Spleen (tissue), 13 donors: ENCODE data around the gene SLC39A3. TPM values are rescaled to one million over a fixed set of nuclear protein-coding genes. Genes with fewer than 3 reads are reported as not detected.

Source experiments
- DNase-seq: peaks from one replicate; pipeline ENCODE4 v3.0.0-alpha.2; 2020
- H3K27ac ChIP-seq, 8 donors: fragments of 200-600 bp; sonication (generic) in 7 of 8; 1 replicate in 4 of 8; 2 replicates in 4 of 8; pipeline versions ENCODE4 v1.5.0 to v1.8.0; 2016 to 2021; ENCODE audit warnings: inconsistent platforms in 4 of 8, mild to moderate bottlenecking in 4 of 8, moderate library complexity in 1 of 8
- H3K27me3 ChIP-seq, 7 donors: fragments of 200-600 bp; sonication (generic) in 6 of 7; replicated peaks in 1 of 7; 1 replicate in 4 of 7; 2 replicates in 3 of 7; pipeline versions ENCODE4 v1.5.0 to v1.8.0; 2016 to 2021; ENCODE audit warnings: inconsistent platforms in 3 of 7, mild to moderate bottlenecking in 1 of 7
- H3K36me3 ChIP-seq, 6 donors: fragments of 200-600 bp; sonication (generic) in 5 of 6; 1 replicate in 4 of 6; 2 replicates in 2 of 6; pipeline versions ENCODE4 v1.5.0 to v1.8.0; 2016 to 2021; ENCODE audit warnings: inconsistent platforms in 2 of 6
- H3K4me1 ChIP-seq, 6 donors: fragments of 200-600 bp; sonication (generic) in 5 of 6; 1 replicate in 3 of 6; 2 replicates in 3 of 6; pipeline versions ENCODE4 v1.5.0 to v1.8.0; 2016 to 2021; ENCODE audit warnings: inconsistent platforms in 3 of 6
- H3K4me3 ChIP-seq, 8 donors: fragments of 200-600 bp; sonication (generic) in 7 of 8; 1 replicate in 4 of 8; 2 replicates in 4 of 8; pipeline versions ENCODE4 v1.5.0 to v1.8.0; 2016 to 2021; ENCODE audit warnings: inconsistent platforms in 4 of 8, mild to moderate bottlenecking in 4 of 8, moderate library complexity in 2 of 8
- H3K9me3 ChIP-seq, 8 donors: fragments of 200-600 bp; sonication (generic) in 7 of 8; 1 replicate in 4 of 8; 2 replicates in 4 of 8; pipeline versions ENCODE4 v1.5.0 to v1.8.0; 2016 to 2021; ENCODE audit warnings: inconsistent platforms in 4 of 8
- CTCF ChIP-seq, 11 experiments: fragments of 200-600 bp in 7 of 11; fragments of 450-650 bp in 4 of 11; sonication (generic) in 4 of 11; IDR thresholded peaks in 8 of 11; conservative IDR thresholded peaks in 3 of 11; 1 replicate in 7 of 11; 2 replicates in 4 of 11; pipeline versions ENCODE4 v1.4.0 to v1.8.0; 2016 to 2021; ENCODE audit warnings: antibody characterized with exemption in 11 of 11, inconsistent platforms in 4 of 11, mild to moderate bottlenecking in 1 of 11
- POLR2A ChIP-seq, 3 donors: fragments of 450-650 bp; IDR thresholded peaks; one replicate each; pipeline ENCODE4 v1.5.1; 2017; ENCODE audit warnings: antibody characterized with exemption in 3 of 3, mild to moderate bottlenecking in 1 of 3
- POLR2AphosphoS5 ChIP-seq, 3 donors: sonication (generic); formaldehyde crosslinking; IDR thresholded peaks; one replicate each; pipeline ENCODE4 v1.5.1; 2017; ENCODE audit warnings: antibody characterized with exemption in 3 of 3
- WGBS, 5 donors: extraction: QIAGEN DNeasy Blood & Tissue Kit in 3 of 5; methylation state at CpG; one replicate each; pipeline versions ENCODE4 v1.1.5 to v1.1.7; 2013 to 2018; 5-methylcytosine and 5-hydroxymethylcytosine counted together
- intact Hi-C: fragments of 100-400 bp; cut with DNase I; formaldehyde crosslinking; loops from one replicate; pipeline ENCODE4 v1.15.0; 2023; ENCODE audit warnings: low total_unique reads
- long read RNA-seq, 2 donors: transcript quantifications; one replicate each; lab custom pipeline, GENCODE V29; 2026
- polyA plus RNA-seq, 3 donors: library from polyadenylated mRNA; stranded (reverse); fragments of 200-250 nt; gene quantifications; one replicate each; pipeline ENCODE4 v1.2.1, GENCODE V29; 2013
- total RNA-seq, 7 donors: library from RNA; depleted of rRNA in 3 of 7; stranded (reverse); fragments of >200 nt in 3 of 7; fragmentation: NEBNext Ultra II Directional in 4 of 7; extraction: Animal tissue kit (Norgen Biotek cat#: 25700) in 4 of 7; gene quantifications; one replicate each; pipeline versions ENCODE4 v1.1.0 to v1.2.1, GENCODE V29; 2016 to 2021
- donor health status: healthy with polysubstance abuse.
- donor health status: DM: no; HTN: no; CAD: no; lungs with moderate emphysema.
- donor health status: DM: no; HTN: no; CAD: no.
- donor health status: Bipolar disorder and iron deficiency.
- donor health status: healthy.
- donor health status: DM: no; HTN: no; CAD: no.
- donor health status: DM: yes; HTN: yes; CAD: no.

The SLC39A3 gene, protein sequence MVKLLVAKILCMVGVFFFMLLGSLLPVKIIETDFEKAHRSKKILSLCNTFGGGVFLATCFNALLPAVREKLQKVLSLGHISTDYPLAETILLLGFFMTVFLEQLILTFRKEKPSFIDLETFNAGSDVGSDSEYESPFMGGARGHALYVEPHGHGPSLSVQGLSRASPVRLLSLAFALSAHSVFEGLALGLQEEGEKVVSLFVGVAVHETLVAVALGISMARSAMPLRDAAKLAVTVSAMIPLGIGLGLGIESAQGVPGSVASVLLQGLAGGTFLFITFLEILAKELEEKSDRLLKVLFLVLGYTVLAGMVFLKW
- total RNA-seq (10 to 100 TPM; 20.3 to 33.3 (median 26.7) TPM), polyA plus RNA-seq (10 to 100 TPM; 19.1 to 42.6 (median 29.3) TPM)
- long read RNA-seq, donor 1, transcript SLC39A3-201 (3 exons, 1,502 nt), result major isoform, 12 of 14 reads
- long read RNA-seq, donor 1, partial matches to known transcripts, result 0 of 14 reads
- long read RNA-seq, donor 1, other reads (novel, unspliced or antisense), result 0 of 14 reads
- long read RNA-seq, donor 2, transcript SLC39A3-201 (3 exons, 1,502 nt), result major isoform, 9 of 13 reads
- long read RNA-seq, donor 2, partial matches to known transcripts, result 0 of 13 reads
- long read RNA-seq, donor 2, other reads (novel, unspliced or antisense), result 0 of 13 reads

- Histone ChIP-seq H3K36me3 (peaks cover 0 to 28% (median 23%) of the 10 kb centered on the region in 6 donors), H3K27me3 (peaks cover 0 to 13% (median 0%) of the 10 kb centered on the region in 7 donors), H3K9me3 (peaks cover 0 to 8% (median 0%) of the 10 kb centered on the region in 8 donors), H3K27ac (peak within 1 kb of the TSS; percentile 63 to 89 (median 79)), H3K4me1 (peaks cover 0 to 45% (median 30%) of the 10 kb centered on the region in 6 donors), H3K4me3 (peak within 1 kb of the TSS; percentile 82 to 100 (median 94))
- 1 to 2% (median 1%) methylated on average over 10 to 64 of the region's 64 CpGs for WGBS, 5 donors
- TF ChIP-seq POLR2A (IDR thresholded peaks at IDR 0.05) (no peak), CTCF (IDR thresholded peaks at IDR 0.05 in 8 of 11, conservative IDR thresholded peaks at IDR 0.05 in 3 of 11) (peak; percentile 13 to 62 (median 44)), POLR2AphosphoS5 (IDR thresholded peaks at IDR 0.05) (peak; percentile 76 to 87 (median 81))
- peak; percentile 97 for DNase-seq
- intact Hi-C loops, result no loop called here
These were observed at the start of gene SLC39A3 for GRCh38 chr19:2739602-2740313. Gene SLC39A3, minus strand, starts transcription at chr19:2740017. Its CDS starts 2,760 bp downstream, at chr19:2737257.

DNA sequence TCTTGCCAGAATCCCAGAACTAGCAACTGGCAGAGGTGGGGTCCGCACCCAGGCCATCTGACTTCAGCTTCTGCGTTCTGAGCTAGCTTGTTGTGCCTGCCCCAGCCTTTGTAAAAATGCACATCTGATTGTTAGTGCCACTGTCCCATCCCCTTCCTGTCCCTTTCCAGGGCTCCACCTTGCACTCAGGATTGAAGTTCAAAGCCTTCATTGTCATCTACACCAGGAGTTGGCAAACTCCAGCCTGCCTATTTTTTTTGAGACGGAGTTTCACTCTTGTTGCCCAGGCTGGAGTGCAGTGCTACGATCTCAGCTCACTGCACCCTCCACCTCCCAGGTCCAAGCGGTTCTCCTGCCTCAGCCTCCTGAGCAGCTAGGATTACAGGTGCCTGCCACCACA is 48.4 kb upstream of the SLC39A3 start:
- Histone ChIP-seq H3K9me3 (no peaks in the 10 kb centered on the region), H3K4me3 (no peak overlapping the region), H3K36me3 (peaks cover 0 to 36% (median 14%) of the 10 kb centered on the region in 6 donors), H3K27ac (no peak overlapping the region), H3K4me1 (peaks cover 16 to 62% (median 37%) of the 10 kb centered on the region in 6 donors), H3K27me3 (no peaks in the 10 kb centered on the region)
- TF ChIP-seq POLR2A (IDR thresholded peaks at IDR 0.05) (no peak), CTCF (IDR thresholded peaks at IDR 0.05 in 8 of 11, conservative IDR thresholded peaks at IDR 0.05 in 3 of 11) (no peak), POLR2AphosphoS5 (IDR thresholded peaks at IDR 0.05) (no peak)
- no peak for DNase-seq
- 86 to 96% (median 93%) methylated on average over 5 of the region's 5 CpGs for WGBS, 5 donors
- intact Hi-C loops, result no loop called here

DNA sequence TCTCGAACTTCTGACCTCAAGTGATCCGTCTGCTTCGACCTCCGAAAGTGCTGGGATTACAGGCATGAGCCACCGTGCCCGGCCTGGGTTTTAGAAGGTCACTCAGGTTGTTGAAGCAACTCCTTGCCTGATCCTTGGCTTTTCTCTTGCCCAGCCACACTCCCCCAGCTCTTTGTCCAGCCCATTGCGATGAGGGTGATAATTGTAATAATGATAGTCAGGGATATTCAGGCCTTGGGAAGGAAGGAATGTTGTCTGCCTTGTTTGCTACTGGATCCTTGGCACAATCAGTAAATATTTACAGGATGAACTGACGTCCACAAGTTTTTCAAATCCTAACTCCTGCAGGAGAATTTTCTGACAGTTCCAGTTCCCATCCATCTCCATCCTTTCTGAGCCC is 47.3 kb upstream of the SLC39A3 start:
- 82 to 88% (median 88%) methylated on average over 7 to 8 of the region's 8 CpGs for WGBS, 5 donors
- Histone ChIP-seq H3K4me3 (no peak overlapping the region), H3K27me3 (no peaks in the 10 kb centered on the region), H3K27ac (no peak overlapping the region), H3K4me1 (peaks cover 19 to 71% (median 43%) of the 10 kb centered on the region in 6 donors), H3K36me3 (peaks cover 0 to 25% (median 14%) of the 10 kb centered on the region in 6 donors), H3K9me3 (no peaks in the 10 kb centered on the region)
- DNase-seq, result no peak
- intact Hi-C loops, result no loop called here
- TF ChIP-seq CTCF (IDR thresholded peaks at IDR 0.05 in 8 of 11, conservative IDR thresholded peaks at IDR 0.05 in 3 of 11) (no peak), POLR2AphosphoS5 (IDR thresholded peaks at IDR 0.05) (no peak), POLR2A (IDR thresholded peaks at IDR 0.05) (no peak)
